HG03095 (cell line): Measurements from ENCODE around the gene CEP43.

Experiments used
- ATAC-seq: cut with Tn5 transposase; IDR thresholded peaks from one replicate; pipeline ENCODE4 v1.9.1; 2021; ENCODE audit warnings: moderate library complexity; ENCODE audit not compliant: unreplicated experiment

Gene CEP43

GRCh38 chr6:166966268-166966667, 32.9 kb upstream of the CEP43 start:
- ATAC-seq, result no peak

- ATAC-seq, result no peak
These were observed 29.7 kb upstream of the CEP43 start for GRCh38 chr6:166969390-166970002.

GRCh38 chr6:166970091-166970490, 29.1 kb upstream of the CEP43 start:
- no peak for ATAC-seq

GRCh38 chr6:166970776-166971175, 28.4 kb upstream of the CEP43 start:
- no peak for ATAC-seq

GRCh38 chr6:166971271-166971670, 27.9 kb upstream of the CEP43 start:
- ATAC-seq, result no peak

- no peak for ATAC-seq
These were observed 27.1 kb upstream of the CEP43 start for GRCh38 chr6:166972101-166972500.

GRCh38 chr6:166976636-166977035, 22.6 kb upstream of the CEP43 start:
- ATAC-seq, result no peak

- ATAC-seq, result no peak
These were observed 21.3 kb upstream of the CEP43 start for GRCh38 chr6:166977621-166978525.

- no peak for ATAC-seq
These were observed 18.5 kb upstream of the CEP43 start for GRCh38 chr6:166980738-166981137.

- ATAC-seq, result no peak
These were observed 11.7 kb upstream of the CEP43 start for GRCh38 chr6:166987448-166987847.

- ATAC-seq, result no peak
These were observed 11.3 kb upstream of the CEP43 start for GRCh38 chr6:166987930-166988329.

GRCh38 chr6:166988674-166989201, 10.5 kb upstream of the CEP43 start:
- no peak for ATAC-seq

GRCh38 chr6:166989427-166990032, 9.7 kb upstream of the CEP43 start:
- ATAC-seq, result peak; percentile 59

GRCh38 chr6:166996406-166996805, 2.8 kb upstream of the CEP43 start:
- ATAC-seq, result no peak

GRCh38 chr6:166997348-166997747, 1.8 kb upstream of the CEP43 start:
- ATAC-seq, result no peak

- ATAC-seq, result peak; percentile 31
These were observed 1.4 kb upstream of the CEP43 start for GRCh38 chr6:166997768-166998255.

GRCh38 chr6:166998256-166999144, 697 bp upstream of the CEP43 start:
- ATAC-seq, result peak; percentile 5

GRCh38 chr6:166999884-167000253, 672 bp downstream of the CEP43 start:
- ATAC-seq, result no peak

GRCh38 chr6:167000759-167001158, 1.6 kb downstream of the CEP43 start:
- no peak for ATAC-seq

GRCh38 chr6:167005350-167006159, 6.4 kb downstream of the CEP43 start:
- no peak for ATAC-seq
